ENCODE results near the gene NREP. TPM values are rescaled to one million over a fixed set of nuclear protein-coding genes. Genes with fewer than 3 reads are reported as not detected.

The NREP gene
- total and polyA plus RNA-seq, 2 experiments from 2014 or later = 260 to 300 TPM

- TF ChIP-seq ZNF331 (CRISPR knock-in tag; IDR thresholded peaks at IDR 0.05; ENCODE audit: low read depth) = no peak
- no peak for TF ChIP-seq STAT1 (IDR thresholded peaks at IDR 0.05; ENCODE audit: unreplicated experiment)
- no peak for TF ChIP-seq JUNB (IDR thresholded peaks at IDR 0.05; ENCODE audit: unreplicated experiment)
- TF ChIP-seq EZH2 (IDR thresholded peaks at IDR 0.05; ENCODE audit: low read depth, unreplicated experiment) = no peak
- no peak for TF ChIP-seq ZNF462 (CRISPR knock-in tag; IDR thresholded peaks at IDR 0.05)
- TF ChIP-seq POLR2AphosphoS5 (IDR thresholded peaks at IDR 0.05; ENCODE audit: low read depth) = no peak
- no peak for TF ChIP-seq EZH2phosphoT487 (IDR thresholded peaks at IDR 0.05; ENCODE audit: unreplicated experiment)
- no peak for TF ChIP-seq CREB1 (CRISPR knock-in tag; IDR thresholded peaks at IDR 0.05; ENCODE audit: low read depth)
- no peak for TF ChIP-seq REST (IDR thresholded peaks at IDR 0.05; ENCODE audit: unreplicated experiment)
- TF ChIP-seq ETS1 (IDR thresholded peaks at IDR 0.05) = no peak
- TF ChIP-seq ZNF114 (CRISPR knock-in tag; IDR thresholded peaks at IDR 0.05) = no peak
- TF ChIP-seq CTCF (conservative IDR thresholded peaks at IDR 0.05; ENCODE audit: low read depth in 2 of 2) = no peak
- TF ChIP-seq NANOG (IDR thresholded peaks at IDR 0.05; ENCODE audit: borderline replicate concordance) = no peak
- no peak overlapping the region for H3K4me3 Mint-ChIP-seq
- Histone ChIP-seq H3K9me2 (ENCODE audit: insufficient read depth) (no peaks in the 10 kb centered on the region), H3K4me1 (ENCODE audit: insufficient read depth) (peaks cover 65% of the 10 kb centered on the region), H3K79me2 (replicated peaks; ENCODE audit: insufficient read depth) (peaks cover 81% of the 10 kb centered on the region), H4K20me1 (replicated peaks; ENCODE audit: insufficient read depth) (peaks cover 4% of the 10 kb centered on the region; the same call in 1 of the 2 replicates), H3K4me2 (0 out of 2 replicates have a peak overlapping the region, but pooled peaks have one; percentile 18), H3K27ac (ENCODE audit: low read depth) (peak overlapping the region; percentile 11; the same call in 1 of the 2 replicates), H3F3A (replicated peaks; ENCODE audit: low read depth) (no peaks in the 10 kb centered on the region), H3K4me3 (no peak overlapping the region), H3K36me3 (ENCODE audit: insufficient read depth) (peaks cover 12% of the 10 kb centered on the region; the same call in 1 of the 2 replicates), H3K27me3 (ENCODE audit: insufficient read depth) (no peaks in the 10 kb centered on the region), H2AFZ (no peak overlapping the region)
- ATAC-seq = no peak
- peaks cover 75% of the 10 kb centered on the region for H3K4me1 Mint-ChIP-seq
- H3K9me3 Mint-ChIP-seq = no peaks in the 10 kb centered on the region
- H3K27ac Mint-ChIP-seq = peak overlapping the region; percentile 64; the same call in 1 of the 2 replicates
- no peak for DNase-seq (ENCODE audit: low spot score)
- H3K36me3 Mint-ChIP-seq (ENCODE audit: low read depth) = peaks cover 29% of the 10 kb centered on the region
- peaks cover 8% of the 10 kb centered on the region for H3K27me3 Mint-ChIP-seq (ENCODE audit: insufficient read depth, low read depth, poor library complexity)
These were observed 19.3 kb downstream of the NREP start for GRCh38 chr5:111737716-111738115.

All from GM23338 (cell line).